GM18498 (cell line): ENCODE data around the gene PPP1R37.

Experiments
- ATAC-seq: cut with Tn5 transposase; IDR thresholded peaks from one replicate; pipeline ENCODE4 v1.9.1; 2021; ENCODE audit warnings: mild to moderate bottlenecking, moderate library complexity; ENCODE audit not compliant: unreplicated experiment

The PPP1R37 gene

GRCh38 chr19:45186509-45187334 is 93.7 kb downstream of the PPP1R37 start:
- ATAC-seq: no peak

DNA sequence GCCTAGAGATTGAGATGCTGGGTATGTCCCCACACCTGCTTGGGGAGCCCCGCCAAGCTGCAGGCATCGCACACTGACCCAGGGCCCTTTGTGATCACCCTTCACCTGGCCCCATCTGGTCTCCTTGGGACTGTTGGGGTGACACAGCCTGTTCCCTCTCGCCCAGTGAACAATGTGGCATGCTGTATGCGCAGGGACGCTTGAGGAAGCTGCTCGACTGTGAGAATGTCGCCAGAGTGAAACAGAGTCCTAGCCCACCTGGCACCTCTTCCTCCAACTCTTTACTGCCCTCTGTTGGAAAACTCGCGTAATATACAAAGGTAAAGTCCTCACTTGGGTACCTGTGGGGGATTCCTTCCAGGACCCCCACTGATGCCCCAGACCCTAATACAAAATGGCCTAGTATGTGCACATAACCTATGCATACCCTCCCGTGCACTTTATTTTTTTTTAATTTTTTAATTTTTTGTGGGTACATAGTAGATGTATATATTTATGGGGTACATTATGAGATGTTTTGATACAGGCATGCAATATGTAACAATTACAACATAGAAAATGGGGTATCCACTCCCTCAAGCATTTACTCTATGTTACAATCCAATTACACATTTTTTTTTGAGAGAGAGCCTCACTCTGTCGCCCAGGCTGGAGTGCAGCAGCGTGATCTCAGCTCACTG is 94.6 kb downstream of the PPP1R37 start:
- no peak for ATAC-seq

DNA sequence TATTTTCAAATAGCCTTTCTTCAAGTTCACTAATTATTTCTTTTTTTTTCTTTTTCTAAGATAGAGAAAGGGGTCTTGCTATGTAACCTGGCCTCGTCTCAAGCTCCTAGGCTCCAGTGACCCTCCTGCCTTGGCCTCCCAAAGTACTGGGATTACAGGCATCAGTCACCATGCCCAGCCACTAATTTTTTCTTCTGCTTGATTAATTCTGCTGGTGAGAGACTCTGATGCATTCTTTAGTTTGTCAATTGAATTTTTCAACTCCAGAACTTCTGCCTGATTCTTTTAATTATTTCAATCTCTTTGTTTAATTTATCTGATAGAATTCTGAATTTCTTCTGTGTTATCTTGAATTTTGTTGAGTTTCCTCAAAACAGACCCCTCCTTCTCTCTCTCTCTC is 97.0 kb downstream of the PPP1R37 start:
- no peak for ATAC-seq

- no peak for ATAC-seq
Measured at GRCh38 chr19:45191375-45191774, 98.4 kb downstream of the PPP1R37 start.

DNA sequence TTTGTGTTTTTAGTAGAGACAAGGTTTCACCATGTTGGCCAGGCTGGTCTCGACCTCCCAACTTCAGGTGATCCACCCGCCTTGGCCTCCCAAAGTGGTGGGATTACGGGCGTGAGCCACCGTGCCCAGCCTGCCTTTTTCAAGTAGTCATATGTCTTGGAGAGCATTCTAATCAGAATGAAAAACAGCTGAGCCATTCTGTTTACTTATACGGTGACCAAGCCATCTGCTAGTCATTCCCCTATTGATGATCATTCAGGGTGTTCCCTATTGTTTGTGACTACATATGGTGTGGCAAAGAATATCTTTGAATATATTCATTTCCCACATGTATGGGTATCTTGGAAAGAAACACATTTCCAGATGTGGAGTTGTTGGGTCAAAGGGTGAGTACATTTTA is 102.8 kb downstream of the PPP1R37 start:
- ATAC-seq: no peak
